Measurements from ENCODE around the gene UBTD1.
"Not testable (repeated sequence)": the region's sequence is repeated elsewhere in the genome, so short reads cannot be mapped to it uniquely, and the experiment has no call there.

Gene UBTD1

GRCh38 chr10:97514344-97514743 is 15.6 kb downstream of the UBTD1 start:
- in situ Hi-C loops (cut with MboI; ENCODE audit: low sequenced_read_pairs) = no loop called here

- in situ Hi-C loops (cut with MboI; ENCODE audit: low sequenced_read_pairs) = no loop called here
Observed at GRCh38 chr10:97515271-97515978, 16.7 kb downstream of the UBTD1 start.

- in situ Hi-C loops (cut with MboI; ENCODE audit: low sequenced_read_pairs) = no loop called here
Observed at GRCh38 chr10:97517096-97517750, 18.5 kb downstream of the UBTD1 start.

GRCh38 chr10:97517778-97518300 is 19.1 kb downstream of the UBTD1 start:
- in situ Hi-C loops (cut with MboI; ENCODE audit: low sequenced_read_pairs) = no loop called here

- in situ Hi-C loops (cut with MboI; ENCODE audit: low sequenced_read_pairs) = no loop called here
Observed at GRCh38 chr10:97518301-97519043, 19.7 kb downstream of the UBTD1 start.

GRCh38 chr10:97519342-97519741 is 20.6 kb downstream of the UBTD1 start:
- in situ Hi-C loops (cut with MboI; ENCODE audit: low sequenced_read_pairs) = no loop called here

- in situ Hi-C loops (cut with MboI; ENCODE audit: low sequenced_read_pairs) = no loop called here
Observed at GRCh38 chr10:97520520-97520919, 21.8 kb downstream of the UBTD1 start.

GRCh38 chr10:97520978-97521761 is 22.4 kb downstream of the UBTD1 start:
- in situ Hi-C loops (cut with MboI; ENCODE audit: low sequenced_read_pairs) = no loop called here

GRCh38 chr10:97522071-97522470 is 23.3 kb downstream of the UBTD1 start:
- in situ Hi-C loops (cut with MboI; ENCODE audit: low sequenced_read_pairs) = no loop called here

- in situ Hi-C loops (cut with MboI; ENCODE audit: low sequenced_read_pairs) = no loop called here
Observed at GRCh38 chr10:97522937-97523336, 24.2 kb downstream of the UBTD1 start.

GRCh38 chr10:97525086-97525485 is 26.4 kb downstream of the UBTD1 start:
- in situ Hi-C loops (cut with MboI; ENCODE audit: low sequenced_read_pairs) = no loop called here

GRCh38 chr10:97525683-97526110 is 27.0 kb downstream of the UBTD1 start:
- in situ Hi-C loops (cut with MboI; ENCODE audit: low sequenced_read_pairs) = no loop called here

GRCh38 chr10:97528876-97529275 is 30.2 kb downstream of the UBTD1 start:
- in situ Hi-C loops (cut with MboI; ENCODE audit: low sequenced_read_pairs) = not testable (repeated sequence)

GRCh38 chr10:97529685-97530465 is 31.2 kb downstream of the UBTD1 start:
- in situ Hi-C loops (cut with MboI; ENCODE audit: low sequenced_read_pairs) = no loop called here

- in situ Hi-C loops (cut with MboI; ENCODE audit: low sequenced_read_pairs) = no loop called here
Observed at GRCh38 chr10:97531401-97531986, 32.8 kb downstream of the UBTD1 start.

- in situ Hi-C loops (cut with MboI; ENCODE audit: low sequenced_read_pairs) = no loop called here
Observed at GRCh38 chr10:97532935-97533671, 34.4 kb downstream of the UBTD1 start.

GRCh38 chr10:97533888-97534287 is 35.2 kb downstream of the UBTD1 start:
- in situ Hi-C loops (cut with MboI; ENCODE audit: low sequenced_read_pairs) = no loop called here

GRCh38 chr10:97534746-97535367 is 36.1 kb downstream of the UBTD1 start:
- in situ Hi-C loops (cut with MboI; ENCODE audit: low sequenced_read_pairs) = no loop called here
